Right atrium auricular region (tissue), 2 donors: ENCODE results near the gene MMADHC. TPM values are rescaled to one million over a fixed set of nuclear protein-coding genes. Genes with fewer than 3 reads are reported as not detected.
A peak's percentile ranks its signal among the peaks of the same experiment; 100 is the strongest.

ENCODE experiments used
- DNase-seq: peaks from one replicate; pipeline ENCODE4 v3.0.0-alpha.2; 2019; ENCODE audit warnings: low spot score
- H3K27ac ChIP-seq, 2 donors: fragments of 200-600 bp; sonication (generic); 1 replicate in 1 of 2; 2 replicates in 1 of 2; pipeline ENCODE4 v1.5.1; 2016 to 2019
- H3K27me3 ChIP-seq, 2 donors: fragments of 200-600 bp; sonication (generic); one replicate each; pipeline versions ENCODE4 v1.5.1 to v1.6.0; 2017 to 2019
- H3K36me3 ChIP-seq: fragments of 200-600 bp; sonication (generic); one replicate; pipeline ENCODE4 v1.5.1; 2016
- H3K4me1 ChIP-seq, 2 donors: fragments of 200-600 bp; sonication (generic); one replicate each; pipeline versions ENCODE4 v1.5.1 to v1.6.0; 2017 to 2019
- H3K4me3 ChIP-seq, 2 donors: fragments of 200-600 bp; sonication (generic); 1 replicate in 1 of 2; 2 replicates in 1 of 2; pipeline ENCODE4 v1.5.1; 2017 to 2019; ENCODE audit warnings: mild to moderate bottlenecking in 1 of 2, moderate library complexity in 1 of 2
- H3K9me3 ChIP-seq, 2 donors: fragments of 200-600 bp; sonication (generic); one replicate each; pipeline ENCODE4 v1.5.1; 2019
- total RNA-seq, 2 donors: library from RNA; depleted of rRNA; stranded (reverse); fragments of >200 nt; gene quantifications; one replicate each; pipeline ENCODE4 v1.1.0, GENCODE V29; 2016
- TF ChIP-seq, protein P1 (sequence below), 2 donors: fragments of 200-600 bp; sonication (generic); IDR thresholded peaks; one replicate each; pipeline ENCODE4 v1.5.1; 2019; ENCODE audit warnings: antibody characterized with exemption in 2 of 2

MMADHC gene
- total RNA-seq, 2 donors from 2014 or later: 82.3 to 90.5 TPM

DNA sequence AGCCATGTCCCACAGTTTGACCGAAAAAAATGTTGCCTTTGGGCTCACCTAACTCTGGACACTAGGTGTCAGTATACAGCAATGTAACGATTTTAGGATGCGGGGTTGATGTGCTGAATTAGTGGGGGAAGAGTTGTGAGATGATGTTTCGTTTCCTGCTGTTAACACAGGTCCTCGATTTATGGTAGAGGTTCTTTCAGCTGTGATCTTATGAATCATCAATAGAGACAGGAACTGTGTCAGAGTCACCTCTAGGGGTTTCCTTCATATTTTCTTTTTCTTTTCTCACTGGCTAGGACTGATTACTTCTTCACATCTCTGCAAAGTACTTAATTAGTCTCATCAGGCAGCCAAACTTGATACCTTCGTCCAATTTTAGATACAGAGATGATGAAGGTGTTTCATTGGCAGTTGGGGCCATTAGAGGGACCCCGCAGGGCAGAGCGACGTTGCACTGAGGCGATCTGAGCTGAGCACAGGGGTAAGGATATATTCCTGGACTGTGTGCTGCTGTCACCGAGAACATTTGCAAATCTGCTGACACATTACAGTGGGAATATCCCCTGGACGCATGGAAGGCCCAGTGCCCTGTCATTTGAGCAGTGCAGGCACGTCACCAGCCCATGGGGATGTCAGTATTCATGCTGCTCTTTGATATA, 10.2 kb upstream of the MMADHC start:
- H3K27ac ChIP-seq: no peak overlapping the region
- TF ChIP-seq, protein P1, sequence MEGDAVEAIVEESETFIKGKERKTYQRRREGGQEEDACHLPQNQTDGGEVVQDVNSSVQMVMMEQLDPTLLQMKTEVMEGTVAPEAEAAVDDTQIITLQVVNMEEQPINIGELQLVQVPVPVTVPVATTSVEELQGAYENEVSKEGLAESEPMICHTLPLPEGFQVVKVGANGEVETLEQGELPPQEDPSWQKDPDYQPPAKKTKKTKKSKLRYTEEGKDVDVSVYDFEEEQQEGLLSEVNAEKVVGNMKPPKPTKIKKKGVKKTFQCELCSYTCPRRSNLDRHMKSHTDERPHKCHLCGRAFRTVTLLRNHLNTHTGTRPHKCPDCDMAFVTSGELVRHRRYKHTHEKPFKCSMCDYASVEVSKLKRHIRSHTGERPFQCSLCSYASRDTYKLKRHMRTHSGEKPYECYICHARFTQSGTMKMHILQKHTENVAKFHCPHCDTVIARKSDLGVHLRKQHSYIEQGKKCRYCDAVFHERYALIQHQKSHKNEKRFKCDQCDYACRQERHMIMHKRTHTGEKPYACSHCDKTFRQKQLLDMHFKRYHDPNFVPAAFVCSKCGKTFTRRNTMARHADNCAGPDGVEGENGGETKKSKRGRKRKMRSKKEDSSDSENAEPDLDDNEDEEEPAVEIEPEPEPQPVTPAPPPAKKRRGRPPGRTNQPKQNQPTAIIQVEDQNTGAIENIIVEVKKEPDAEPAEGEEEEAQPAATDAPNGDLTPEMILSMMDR (IDR thresholded peaks at IDR 0.05): peak; percentile 45 to 83
- peaks cover 0 to 10% of the 10 kb centered on the region in 2 donors for H3K4me1 ChIP-seq
- no peaks in the 10 kb centered on the region for H3K36me3 ChIP-seq
- no peaks in the 10 kb centered on the region for H3K27me3 ChIP-seq
- H3K9me3 ChIP-seq: no peaks in the 10 kb centered on the region
- DNase-seq: no peak
- H3K4me3 ChIP-seq: peak overlapping the region in 1 of 2 donors; percentile 34

DNA sequence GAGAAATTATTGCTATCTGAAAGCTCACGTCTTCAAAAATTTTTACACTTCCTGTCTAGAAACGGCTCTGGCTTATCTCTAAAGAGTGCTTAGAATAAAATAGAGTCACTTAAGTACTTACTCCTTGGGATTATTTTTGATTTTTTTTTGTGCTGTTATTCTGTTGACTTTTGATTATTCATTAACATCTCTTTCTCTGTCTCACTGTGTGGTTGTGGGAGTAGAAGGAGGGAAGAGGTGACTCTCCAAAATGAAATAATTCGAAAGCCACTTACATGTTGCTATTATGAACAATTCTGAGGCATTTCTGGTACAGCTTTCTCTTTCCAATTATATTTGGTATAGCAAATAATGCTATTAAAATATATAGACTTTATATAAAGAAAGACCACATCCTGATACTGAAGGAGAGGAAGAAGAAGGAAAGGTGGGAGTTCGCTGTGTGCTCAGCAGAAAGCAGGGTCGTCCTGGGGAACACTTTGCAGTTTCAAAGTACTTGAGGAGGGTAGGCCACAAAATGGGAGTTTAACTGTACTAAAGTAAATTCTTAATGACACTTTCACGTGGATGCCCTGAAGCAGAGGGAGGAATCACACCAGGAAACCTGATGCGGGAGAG, 9.6 kb upstream of the MMADHC start:
- no peak for DNase-seq
- Histone ChIP-seq H3K9me3 (no peaks in the 10 kb centered on the region), H3K36me3 (no peaks in the 10 kb centered on the region), H3K4me3 (no peak overlapping the region), H3K4me1 (peaks cover 0 to 10% of the 10 kb centered on the region in 2 donors), H3K27ac (no peak overlapping the region), H3K27me3 (no peaks in the 10 kb centered on the region)
- TF ChIP-seq, protein P1 (IDR thresholded peaks at IDR 0.05): no peak

DNA sequence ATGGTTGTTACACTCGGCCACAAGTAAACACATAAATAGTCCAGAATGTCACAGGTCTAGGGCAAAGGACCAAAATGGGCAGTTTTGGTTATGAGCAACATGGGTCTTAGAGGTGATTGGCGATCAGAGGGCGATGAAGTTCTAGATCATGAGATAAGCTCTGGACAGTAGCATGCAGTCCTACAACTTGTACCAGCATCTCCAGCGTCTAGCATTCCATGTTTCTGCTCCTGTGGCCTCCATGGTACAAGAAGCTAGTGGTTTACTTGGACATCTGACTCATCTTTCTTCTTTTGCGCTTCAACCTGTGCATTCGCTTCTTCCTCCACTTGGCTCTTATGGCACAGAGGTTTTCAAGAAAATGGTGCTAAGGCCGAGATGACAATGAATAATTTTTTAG, 8.9 kb upstream of the MMADHC start:
- no peak overlapping the region for H3K4me3 ChIP-seq
- no peak overlapping the region for H3K27ac ChIP-seq
- TF ChIP-seq, protein P1 (IDR thresholded peaks at IDR 0.05): no peak
- no peaks in the 10 kb centered on the region for H3K27me3 ChIP-seq
- H3K36me3 ChIP-seq: no peaks in the 10 kb centered on the region
- peaks cover 0 to 10% of the 10 kb centered on the region in 2 donors for H3K4me1 ChIP-seq
- H3K9me3 ChIP-seq: no peaks in the 10 kb centered on the region
- DNase-seq: no peak

DNA sequence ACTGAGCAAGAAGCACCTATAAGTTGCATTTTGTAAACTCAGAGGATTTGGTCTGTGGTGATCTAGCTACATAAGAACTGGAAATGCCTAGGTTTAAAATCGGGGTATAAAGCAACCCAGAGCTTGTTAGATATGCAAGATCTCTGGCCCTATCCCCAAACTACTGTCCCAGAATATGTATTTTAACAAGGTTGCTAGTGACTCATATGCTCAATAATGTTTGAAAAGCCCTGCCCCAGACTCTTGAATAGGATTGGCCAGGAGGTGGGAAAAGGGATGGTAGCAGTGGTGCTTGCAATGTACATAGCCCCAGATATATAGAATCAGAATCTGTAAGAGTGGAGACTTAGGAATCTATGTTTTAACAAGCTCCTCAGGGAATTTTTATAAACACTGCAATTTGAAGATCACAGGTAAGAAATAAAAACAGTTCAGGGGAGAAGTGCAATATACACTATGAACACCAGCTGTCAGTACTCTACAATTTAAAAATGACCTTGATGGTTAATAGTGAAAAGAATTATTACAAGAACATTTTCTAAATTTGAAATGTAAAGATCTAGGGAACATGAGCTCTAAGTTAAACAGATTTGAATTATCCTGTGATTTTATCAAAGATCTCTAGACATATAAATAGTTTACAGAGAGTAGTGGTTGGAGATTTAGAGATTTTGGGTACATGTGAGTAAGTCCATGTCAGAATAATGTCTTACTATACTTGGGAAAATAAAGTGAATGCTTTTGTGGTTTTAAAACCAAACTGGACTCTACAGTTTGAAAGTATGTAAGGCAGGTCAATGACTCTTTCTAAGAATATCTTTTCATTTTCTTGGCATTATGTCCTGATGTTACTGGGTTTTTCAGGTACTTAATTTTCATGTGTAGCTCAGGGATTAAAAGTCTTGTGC, 7.7 kb upstream of the MMADHC start:
- Histone ChIP-seq H3K27me3 (no peaks in the 10 kb centered on the region), H3K4me1 (peaks cover 0 to 10% of the 10 kb centered on the region in 2 donors), H3K4me3 (no peak overlapping the region), H3K9me3 (no peaks in the 10 kb centered on the region), H3K27ac (no peak overlapping the region), H3K36me3 (no peaks in the 10 kb centered on the region)
- TF ChIP-seq, protein P1 (IDR thresholded peaks at IDR 0.05): peak in 1 of 2 donors; percentile 9
- DNase-seq: no peak

DNA sequence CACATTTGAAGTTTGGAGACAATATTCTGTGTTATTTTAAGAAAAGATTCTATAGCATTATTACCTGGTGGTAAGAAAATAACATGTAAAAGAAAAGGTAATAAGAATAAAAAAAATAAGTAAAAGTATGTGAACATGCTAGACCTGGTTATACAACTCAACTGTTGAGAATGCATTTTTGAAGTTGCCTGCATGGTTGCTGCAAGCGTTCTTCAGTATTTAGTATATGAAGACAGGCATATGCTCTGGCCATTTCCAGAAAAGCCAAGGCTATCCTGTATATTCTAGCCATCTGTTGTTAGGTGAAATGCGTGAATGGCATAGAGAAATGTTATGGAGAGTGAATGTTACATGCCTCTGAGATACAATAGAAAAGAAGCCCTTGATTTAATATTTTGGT, 6.8 kb upstream of the MMADHC start:
- Histone ChIP-seq H3K27me3 (no peaks in the 10 kb centered on the region), H3K4me1 (peaks cover 0 to 10% of the 10 kb centered on the region in 2 donors), H3K4me3 (no peak overlapping the region), H3K36me3 (no peaks in the 10 kb centered on the region), H3K27ac (no peak overlapping the region), H3K9me3 (no peaks in the 10 kb centered on the region)
- TF ChIP-seq, protein P1 (IDR thresholded peaks at IDR 0.05): no peak
- no peak for DNase-seq
